ENCODE data around the gene FBXL22. TPM values are rescaled to one million over a fixed set of nuclear protein-coding genes. Genes with fewer than 3 reads are reported as not detected.

Gene FBXL22
- total RNA-seq, result 42.4 TPM
- long read RNA-seq, transcript FBXL22-204 (2 exons, 729 nt), result major isoform, 30 of 86 reads
- long read RNA-seq, transcript FBXL22-201 (2 exons, 1,526 nt), result minor isoform, 7 of 86 reads
- long read RNA-seq, partial matches to known transcripts, result 0 of 86 reads
- long read RNA-seq, other reads (novel, unspliced or antisense), result 47 of 86 reads

- intact Hi-C loops (cut with micrococcal nuclease), result no loop called here
- DNase-seq (peak; percentile 66), ATAC-seq (peak; percentile 58)
Observed at GRCh38 chr15:63597038-63597790, at the start of gene FBXL22. TSS of gene FBXL22 (plus strand) at chr15:63597387. CDS start at chr15:63597393, 6 bp downstream.

GRCh38 chr15:63551400-63551799, 45.8 kb upstream of the FBXL22 start:
- no peak for ATAC-seq
- intact Hi-C loops (cut with micrococcal nuclease), result no loop called here
- no peak for DNase-seq

GRCh38 chr15:63553388-63553791, 43.8 kb upstream of the FBXL22 start:
- intact Hi-C loops (cut with micrococcal nuclease), result no loop called here
- ATAC-seq (peak; percentile 83), DNase-seq (no peak)

GRCh38 chr15:63554337-63554927, 42.8 kb upstream of the FBXL22 start:
- ATAC-seq, result no peak
- DNase-seq, result no peak
- intact Hi-C loops (cut with micrococcal nuclease), result no loop called here

GRCh38 chr15:63555507-63555906, 41.7 kb upstream of the FBXL22 start:
- DNase-seq (no peak), ATAC-seq (no peak)
- intact Hi-C loops (cut with micrococcal nuclease), result no loop called here

GRCh38 chr15:63556246-63556645, 40.9 kb upstream of the FBXL22 start:
- intact Hi-C loops (cut with micrococcal nuclease), result no loop called here
- ATAC-seq (no peak), DNase-seq (no peak)

- ATAC-seq, result no peak
- DNase-seq, result no peak
- intact Hi-C loops (cut with micrococcal nuclease), result no loop called here
Observed at GRCh38 chr15:63556736-63557135, 40.5 kb upstream of the FBXL22 start.

- ATAC-seq (no peak), DNase-seq (no peak)
- intact Hi-C loops (cut with micrococcal nuclease), result no loop called here
Observed at GRCh38 chr15:63559753-63560152, 37.4 kb upstream of the FBXL22 start.

GRCh38 chr15:63560741-63561448, 36.3 kb upstream of the FBXL22 start:
- ATAC-seq, result no peak
- DNase-seq, result no peak

GRCh38 chr15:63564093-63564492, 33.1 kb upstream of the FBXL22 start:
- DNase-seq, result no peak
- intact Hi-C loops (cut with micrococcal nuclease), result no loop called here
- ATAC-seq, result no peak

More at GRCh38 chr15:63560741-63561448, 36.3 kb upstream of the FBXL22 start:
- intact Hi-C loops (cut with micrococcal nuclease), result no loop called here

- intact Hi-C loops (cut with micrococcal nuclease), result no loop called here
- DNase-seq (no peak), ATAC-seq (no peak)
Observed at GRCh38 chr15:63565536-63566186, 31.5 kb upstream of the FBXL22 start.

GRCh38 chr15:63572749-63573464, 24.3 kb upstream of the FBXL22 start:
- intact Hi-C loops (cut with micrococcal nuclease), result no loop called here

GRCh38 chr15:63573533-63573932, 23.7 kb upstream of the FBXL22 start:
- DNase-seq (no peak), ATAC-seq (no peak)
- intact Hi-C loops (cut with micrococcal nuclease), result no loop called here

More at GRCh38 chr15:63572749-63573464, 24.3 kb upstream of the FBXL22 start:
- DNase-seq (no peak), ATAC-seq (peak; percentile 66)

- DNase-seq (no peak), ATAC-seq (no peak)
- intact Hi-C loops (cut with micrococcal nuclease), result no loop called here
Observed at GRCh38 chr15:63575312-63575711, 21.9 kb upstream of the FBXL22 start.

GRCh38 chr15:63576441-63576840, 20.7 kb upstream of the FBXL22 start:
- intact Hi-C loops (cut with micrococcal nuclease), result no loop called here
- ATAC-seq (no peak), DNase-seq (no peak)

- no peak for DNase-seq
- intact Hi-C loops (cut with micrococcal nuclease), result no loop called here
- no peak for ATAC-seq
Observed at GRCh38 chr15:63582179-63582578, 15.0 kb upstream of the FBXL22 start.

- intact Hi-C loops (cut with micrococcal nuclease), result no loop called here
- ATAC-seq (no peak), DNase-seq (no peak)
Observed at GRCh38 chr15:63582718-63583426, 14.3 kb upstream of the FBXL22 start.

- intact Hi-C loops (cut with micrococcal nuclease), result no loop called here
- DNase-seq (no peak), ATAC-seq (no peak)
Observed at GRCh38 chr15:63586790-63587189, 10.4 kb upstream of the FBXL22 start.

All from left ventricle myocardium superior (tissue), 1 donor.